Endothelial cell of umbilical vein (primary cell): ENCODE results near the gene PYGB. TPM values are rescaled to one million over a fixed set of nuclear protein-coding genes. Genes with fewer than 3 reads are reported as not detected.

ENCODE experiments used
- BruUV-seq: library from RNA; stranded (reverse); fragments of 400-500 nt; replicated peaks from 2 replicates; lab custom pipeline; 2021; lab: Mats Ljungman, UMichigan
- CTCF ChIA-PET: fragments of 300-600, 350-600 bp; sonication (Branson Sonifier 250); formaldehyde crosslinking; loops from one replicate; lab custom pipeline; 2021; ENCODE audit warnings: antibody characterized with exemption, inconsistent platforms; lab: Charles Lee
- POLR2A ChIA-PET: fragments of 300-600, 350-600 bp; sonication (Branson Sonifier 250); formaldehyde crosslinking; loops from one replicate; lab custom pipeline; 2021; ENCODE audit warnings: antibody characterized with exemption, inconsistent platforms; lab: Charles Lee
- DNase-seq: peaks from one replicate; pipeline ENCODE4 v3.0.0-alpha.2; 2011; ENCODE audit warnings: low read depth, low spot score
- FAIRE-seq: peaks from 2 replicates; lab custom pipeline; 2011; peaks lifted over from hg19 to GRCh38; lab: Jason Lieb, UNC
- H2AFZ ChIP-seq: 2 replicates; pipeline ENCODE4 v1.6.0; 2012; ENCODE audit warnings: low read depth, low read length, control low read depth, inconsistent platforms
- H3K27ac ChIP-seq: 2 replicates; pipeline ENCODE4 v1.5.1; 2011; ENCODE audit warnings: low read depth, mild to moderate bottlenecking, control low read depth, low read length, moderate library complexity; ENCODE audit not compliant: insufficient read depth
- H3K27me3 ChIP-seq, 2 experiments: 2 replicates each; pipeline versions ENCODE4 v1.6.0 to v1.6.1; 2011; ENCODE audit warnings: low read length in 2 of 2, mixed read lengths in 1 of 2; ENCODE audit not compliant: control insufficient read depth in 2 of 2, insufficient read depth in 2 of 2
- H3K36me3 ChIP-seq, 2 experiments: 2 replicates in 1 of 2; 3 replicates in 1 of 2; pipeline ENCODE4 v1.5.1; 2011; ENCODE audit warnings: low read length in 2 of 2, mild to moderate bottlenecking in 1 of 2, moderate library complexity in 1 of 2; ENCODE audit not compliant: control insufficient read depth in 2 of 2, insufficient read depth in 2 of 2; ENCODE audit errors: extremely low read depth in 1 of 2
- H3K4me1 ChIP-seq: 3 replicates; pipeline ENCODE4 v1.5.1; 2011; ENCODE audit warnings: mild to moderate bottlenecking, low read length; ENCODE audit not compliant: control insufficient read depth, insufficient read depth; ENCODE audit errors: extremely low read depth
- H3K4me2 ChIP-seq: 2 replicates; pipeline ENCODE4 v1.6.1; 2011; ENCODE audit warnings: low read length, control low read depth, mixed read lengths; ENCODE audit not compliant: insufficient read depth
- H3K4me3 ChIP-seq, 3 experiments: fragments of 200-600 bp in 1 of 3; sonication (generic), shearing (Covaris generic) in 1 of 3; replicated peaks in 1 of 3; 2 replicates each; pipeline ENCODE4 v1.5.1; 2011 to 2016; ENCODE audit warnings: control low read depth in 3 of 3, low read length in 3 of 3, mild to moderate bottlenecking in 2 of 3, inconsistent platforms in 1 of 3, low read depth in 1 of 3, moderate library complexity in 1 of 3; ENCODE audit not compliant: insufficient read depth in 1 of 3
- H3K79me2 ChIP-seq: 2 replicates; pipeline ENCODE4 v1.6.0; 2012; ENCODE audit warnings: low read length, inconsistent platforms; ENCODE audit not compliant: control insufficient read depth, insufficient read depth
- H3K9ac ChIP-seq: replicated peaks from 2 replicates; pipeline ENCODE3; 2011; ENCODE audit warnings: low read length, control low read depth; ENCODE audit not compliant: insufficient read depth; ENCODE audit errors: extremely low read depth
- H3K9me1 ChIP-seq: replicated peaks from 3 replicates; pipeline ENCODE4 v1.6.0; 2011; ENCODE audit warnings: mild to moderate bottlenecking, low read length; ENCODE audit not compliant: control insufficient read depth, insufficient read depth; ENCODE audit errors: extremely low read depth
- H3K9me3 ChIP-seq: replicated peaks from 2 replicates; pipeline ENCODE4 v1.5.1; 2012; ENCODE audit warnings: low read length, inconsistent platforms; ENCODE audit not compliant: control insufficient read depth, insufficient read depth
- H4K20me1 ChIP-seq: replicated peaks from 2 replicates; pipeline ENCODE3; 2011; ENCODE audit warnings: mild to moderate bottlenecking, low read length; ENCODE audit not compliant: control insufficient read depth, insufficient read depth; ENCODE audit errors: extremely low read depth
- dilution Hi-C: fragments of 300-500 bp; cut with MboI; formaldehyde crosslinking; loops from one replicate; pipeline ENCODE4 v1.15.0; 2019; ENCODE audit warnings: low sequenced_read_pairs; ENCODE audit not compliant: extremely low pct_ligation_motif_present
- intact Hi-C: fragments of 100-400 bp; cut with micrococcal nuclease; formaldehyde crosslinking; loops from one replicate; pipeline ENCODE4 v1.10.0; 2022
- polyA plus RNA-seq, 4 experiments: library from polyadenylated mRNA; depleted of rRNA in 3 of 4; stranded (reverse) in 3 of 4; unstranded in 1 of 4; fragments of >200 nt; gene quantifications; 2 replicates each; pipeline versions ENCODE4 v1.2.1 to v1.2.3, GENCODE V29; 2011 to 2012; ENCODE audit warnings: missing spikeins in 1 of 4
- total RNA-seq: library from RNA; stranded (reverse); gene quantifications from 2 replicates; pipeline ENCODE4 v1.2.3, GENCODE V29; 2021
- TF ChIP-seq, protein P1 (sequence below), 2 donors: IDR thresholded peaks; 1 replicate in 1 of 2; 2 replicates in 1 of 2; pipeline ENCODE4 v1.5.1; 2011; ENCODE audit warnings: low read length in 2 of 2, mild to moderate bottlenecking in 2 of 2, moderate library complexity in 2 of 2, control low read depth in 1 of 2, inconsistent platforms in 1 of 2, low read depth in 1 of 2; ENCODE audit not compliant: insufficient read depth in 1 of 2; ENCODE audit errors: extremely low read depth in 1 of 2

PYGB gene
- total and polyA plus RNA-seq, 2 donors (not counting 3 experiments of a cell fraction or from before 2014, with no cell fraction given) = 36.1 to 60.2 TPM

DNA sequence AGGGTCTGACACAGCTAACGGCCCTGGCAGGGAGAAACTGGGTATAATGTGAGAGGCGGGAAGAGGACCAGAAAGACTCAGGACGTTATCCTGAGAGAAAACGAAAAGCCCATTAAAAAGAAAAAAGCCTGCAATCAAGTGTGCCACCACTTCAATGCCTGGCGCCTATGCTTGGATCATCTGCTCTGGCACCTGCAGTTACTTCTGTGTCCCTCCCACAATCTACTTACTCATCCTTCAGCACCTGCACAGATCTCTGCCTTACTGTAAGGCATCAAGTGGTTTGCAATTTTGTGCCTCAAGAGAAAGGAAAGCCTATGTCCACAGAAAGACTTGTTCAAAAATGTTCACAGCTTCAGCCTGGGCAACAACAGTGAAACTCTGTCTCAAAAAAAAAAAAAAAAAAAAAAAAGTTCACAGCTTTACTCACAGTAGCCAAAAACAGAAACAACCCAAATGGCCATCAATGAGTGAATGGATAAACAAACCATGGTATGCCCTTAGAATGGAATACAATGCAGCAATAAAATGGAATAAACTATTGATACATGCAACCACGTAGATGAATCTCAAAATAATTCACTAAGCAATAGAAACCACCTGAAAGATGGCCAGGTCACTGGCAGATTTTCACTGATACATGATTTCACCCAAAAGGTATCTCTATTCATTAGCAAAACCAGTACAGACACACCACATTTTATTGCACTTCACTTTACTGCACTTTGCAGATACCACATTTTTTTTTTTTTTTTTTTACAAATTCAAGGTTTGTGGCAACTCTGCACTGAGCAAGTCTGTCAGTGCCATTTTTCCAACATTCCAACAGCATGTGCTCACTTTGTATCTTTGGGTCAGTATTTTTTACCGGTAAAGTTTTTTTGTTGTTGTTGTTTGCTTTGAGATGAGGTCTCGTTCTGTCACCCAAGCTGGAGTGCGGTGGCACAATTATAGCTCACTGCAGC is 94.1 kb downstream of the PYGB start:
- FAIRE-seq = no peak
- intact Hi-C loops = no loop called here
- POLR2A ChIA-PET = interaction anchor here (0.6 kb wide), 1 partner anchor 98 kb away, joined by 3 read pairs; no protein-coding TSS in a partner anchor

More for the DNA sequence above, 94.1 kb downstream of the PYGB start:
- TF ChIP-seq, protein P1, sequence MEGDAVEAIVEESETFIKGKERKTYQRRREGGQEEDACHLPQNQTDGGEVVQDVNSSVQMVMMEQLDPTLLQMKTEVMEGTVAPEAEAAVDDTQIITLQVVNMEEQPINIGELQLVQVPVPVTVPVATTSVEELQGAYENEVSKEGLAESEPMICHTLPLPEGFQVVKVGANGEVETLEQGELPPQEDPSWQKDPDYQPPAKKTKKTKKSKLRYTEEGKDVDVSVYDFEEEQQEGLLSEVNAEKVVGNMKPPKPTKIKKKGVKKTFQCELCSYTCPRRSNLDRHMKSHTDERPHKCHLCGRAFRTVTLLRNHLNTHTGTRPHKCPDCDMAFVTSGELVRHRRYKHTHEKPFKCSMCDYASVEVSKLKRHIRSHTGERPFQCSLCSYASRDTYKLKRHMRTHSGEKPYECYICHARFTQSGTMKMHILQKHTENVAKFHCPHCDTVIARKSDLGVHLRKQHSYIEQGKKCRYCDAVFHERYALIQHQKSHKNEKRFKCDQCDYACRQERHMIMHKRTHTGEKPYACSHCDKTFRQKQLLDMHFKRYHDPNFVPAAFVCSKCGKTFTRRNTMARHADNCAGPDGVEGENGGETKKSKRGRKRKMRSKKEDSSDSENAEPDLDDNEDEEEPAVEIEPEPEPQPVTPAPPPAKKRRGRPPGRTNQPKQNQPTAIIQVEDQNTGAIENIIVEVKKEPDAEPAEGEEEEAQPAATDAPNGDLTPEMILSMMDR (IDR thresholded peaks at IDR 0.05; ENCODE audit: extremely low read depth in 1 of 2, insufficient read depth in 1 of 2, low read depth in 1 of 2, low read length in 2 of 2) = no peak
- Histone ChIP-seq H3K9ac (no peak overlapping the region), H2AFZ (no peak overlapping the region), H3K9me1 (no peaks in the 10 kb centered on the region), H3K36me3 (no peaks in the 10 kb centered on the region), H3K4me3 (no peak overlapping the region), H3K79me2 (peaks cover 17% of the 10 kb centered on the region), H3K4me2 (no peak overlapping the region), H3K27me3 (no peaks in the 10 kb centered on the region), H3K27ac (no peak overlapping the region), H3K9me3 (no peaks in the 10 kb centered on the region), H3K4me1 (no peaks in the 10 kb centered on the region), H4K20me1 (no peaks in the 10 kb centered on the region)
- dilution Hi-C loops = no loop called here
- BruUV-seq = no TSS peak
- no peak for DNase-seq
- CTCF ChIA-PET = interaction anchor here (0.7 to 6.4 kb wide), 4 partner anchors 19 to 255 kb away, joined by 3 to 65 read pairs (median 5); no protein-coding TSS in a partner anchor
